Sigmoid colon (tissue), 3 donors: ENCODE measurements around the gene STKLD1.

Experiments
- POLR2A ChIP-seq, 2 donors: fragments of 450-650 bp; IDR thresholded peaks; one replicate each; pipeline ENCODE4 v1.6.1; 2016; ENCODE audit warnings: antibody characterized with exemption in 2 of 2, mild to moderate bottlenecking in 2 of 2, moderate library complexity in 2 of 2
- TF ChIP-seq, protein P1 (sequence below), 4 experiments: fragments of 450-650 bp in 3 of 4; fragments of 200-600 bp in 1 of 4; IDR thresholded peaks; one replicate each; pipeline ENCODE4 v1.5.1; 2016 to 2019; ENCODE audit warnings: antibody characterized with exemption in 4 of 4, mild to moderate bottlenecking in 3 of 4, moderate library complexity in 2 of 4

GRCh38 chr9:133379153-133380086 lies 3.3 kb downstream of the STKLD1 start:
- no peak for TF ChIP-seq POLR2A (IDR thresholded peaks at IDR 0.05)
- TF ChIP-seq, protein P1, sequence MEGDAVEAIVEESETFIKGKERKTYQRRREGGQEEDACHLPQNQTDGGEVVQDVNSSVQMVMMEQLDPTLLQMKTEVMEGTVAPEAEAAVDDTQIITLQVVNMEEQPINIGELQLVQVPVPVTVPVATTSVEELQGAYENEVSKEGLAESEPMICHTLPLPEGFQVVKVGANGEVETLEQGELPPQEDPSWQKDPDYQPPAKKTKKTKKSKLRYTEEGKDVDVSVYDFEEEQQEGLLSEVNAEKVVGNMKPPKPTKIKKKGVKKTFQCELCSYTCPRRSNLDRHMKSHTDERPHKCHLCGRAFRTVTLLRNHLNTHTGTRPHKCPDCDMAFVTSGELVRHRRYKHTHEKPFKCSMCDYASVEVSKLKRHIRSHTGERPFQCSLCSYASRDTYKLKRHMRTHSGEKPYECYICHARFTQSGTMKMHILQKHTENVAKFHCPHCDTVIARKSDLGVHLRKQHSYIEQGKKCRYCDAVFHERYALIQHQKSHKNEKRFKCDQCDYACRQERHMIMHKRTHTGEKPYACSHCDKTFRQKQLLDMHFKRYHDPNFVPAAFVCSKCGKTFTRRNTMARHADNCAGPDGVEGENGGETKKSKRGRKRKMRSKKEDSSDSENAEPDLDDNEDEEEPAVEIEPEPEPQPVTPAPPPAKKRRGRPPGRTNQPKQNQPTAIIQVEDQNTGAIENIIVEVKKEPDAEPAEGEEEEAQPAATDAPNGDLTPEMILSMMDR (IDR thresholded peaks at IDR 0.05) = no peak
